Muscle layer of duodenum (tissue), 2 donors: Measurements from ENCODE around the gene ATF2.
"Not testable (repeated sequence)": the region's sequence is repeated elsewhere in the genome, so short reads cannot be mapped to it uniquely, and the experiment has no call there.

Experiments used
- H3K27ac ChIP-seq: one replicate; pipeline ENCODE4 v1.7.0; 2013; ENCODE audit warnings: mild to moderate bottlenecking, low read length
- H3K27me3 ChIP-seq: one replicate; pipeline ENCODE4 v1.7.0; 2013; ENCODE audit warnings: low read depth, mild to moderate bottlenecking, control low read depth, low read length
- H3K36me3 ChIP-seq, 2 donors: one replicate each; pipeline ENCODE4 v1.7.0; 2013; ENCODE audit warnings: low read length in 2 of 2, control low read depth in 1 of 2, mild to moderate bottlenecking in 1 of 2; ENCODE audit not compliant: insufficient read depth in 2 of 2, control insufficient read depth in 1 of 2
- H3K4me1 ChIP-seq, 2 donors: one replicate each; pipeline ENCODE4 v1.7.0; 2013; ENCODE audit warnings: low read length in 2 of 2, mild to moderate bottlenecking in 2 of 2, control low read depth in 1 of 2, moderate library complexity in 1 of 2; ENCODE audit not compliant: insufficient read depth in 2 of 2, control insufficient read depth in 1 of 2
- H3K4me3 ChIP-seq, 2 donors: one replicate each; pipeline ENCODE4 v1.7.0; 2013; ENCODE audit warnings: low read length in 2 of 2, low read depth in 1 of 2, mild to moderate bottlenecking in 1 of 2
- H3K9me3 ChIP-seq, 2 donors: one replicate each; pipeline ENCODE4 v1.7.0; 2013; ENCODE audit warnings: low read length in 2 of 2, control low read depth in 1 of 2, mild to moderate bottlenecking in 1 of 2; ENCODE audit not compliant: control insufficient read depth in 1 of 2
- donor health status: healthy.

Gene ATF2

GRCh38 chr2:175097297-175097696 lies 70.7 kb downstream of the ATF2 start:
- H3K9me3 ChIP-seq: no peaks in the 10 kb centered on the region
- no peaks in the 10 kb centered on the region for H3K27me3 ChIP-seq
- no peaks in the 10 kb centered on the region for H3K4me1 ChIP-seq
- H3K27ac ChIP-seq: no peak overlapping the region
- peaks cover 18 to 37% of the 10 kb centered on the region in 2 donors for H3K36me3 ChIP-seq
- H3K4me3 ChIP-seq: no peak overlapping the region

GRCh38 chr2:175084117-175084516 lies 83.9 kb downstream of the ATF2 start:
- H3K27ac ChIP-seq, H3K4me3 ChIP-seq, H3K4me1 ChIP-seq, H3K27me3 ChIP-seq, H3K9me3 ChIP-seq: not testable (repeated sequence)
- peaks cover 11 to 26% of the 10 kb centered on the region in 2 donors for H3K36me3 ChIP-seq

- no peaks in the 10 kb centered on the region for H3K9me3 ChIP-seq
- H3K27ac ChIP-seq: no peak overlapping the region
- no peaks in the 10 kb centered on the region for H3K4me1 ChIP-seq
- H3K27me3 ChIP-seq: no peaks in the 10 kb centered on the region
- no peak overlapping the region for H3K4me3 ChIP-seq
- peaks cover 12 to 33% of the 10 kb centered on the region in 2 donors for H3K36me3 ChIP-seq
These were observed 87.5 kb downstream of the ATF2 start for GRCh38 chr2:175080479-175080878.

GRCh38 chr2:175076272-175076671 lies 91.7 kb downstream of the ATF2 start:
- H3K27me3 ChIP-seq: no peaks in the 10 kb centered on the region
- H3K36me3 ChIP-seq: peaks cover 23 to 31% of the 10 kb centered on the region in 2 donors
- H3K4me3 ChIP-seq: no peak overlapping the region
- no peaks in the 10 kb centered on the region for H3K4me1 ChIP-seq
- H3K9me3 ChIP-seq: no peaks in the 10 kb centered on the region
- no peak overlapping the region for H3K27ac ChIP-seq

- no peak overlapping the region for H3K27ac ChIP-seq
- H3K9me3 ChIP-seq: no peaks in the 10 kb centered on the region
- H3K36me3 ChIP-seq: peaks cover 20 to 21% of the 10 kb centered on the region in 2 donors
These were observed 93.5 kb downstream of the ATF2 start for GRCh38 chr2:175074478-175074877.

GRCh38 chr2:175068534-175068933 lies 99.5 kb downstream of the ATF2 start:
- H3K27ac ChIP-seq: no peak overlapping the region
- no peaks in the 10 kb centered on the region for H3K27me3 ChIP-seq
- H3K4me1 ChIP-seq: no peaks in the 10 kb centered on the region
- H3K36me3 ChIP-seq: peaks cover 11 to 16% of the 10 kb centered on the region in 2 donors
- no peaks in the 10 kb centered on the region for H3K9me3 ChIP-seq
- no peak overlapping the region for H3K4me3 ChIP-seq

More at GRCh38 chr2:175074478-175074877, 93.5 kb downstream of the ATF2 start:
- Histone ChIP-seq H3K4me1 (no peaks in the 10 kb centered on the region), H3K27me3 (no peaks in the 10 kb centered on the region), H3K4me3 (no peak overlapping the region)

GRCh38 chr2:175066411-175066810 lies 101.6 kb downstream of the ATF2 start:
- Histone ChIP-seq H3K27ac (no peak overlapping the region), H3K27me3 (no peaks in the 10 kb centered on the region), H3K36me3 (peaks cover 8 to 13% of the 10 kb centered on the region in 2 donors), H3K4me3 (no peak overlapping the region), H3K4me1 (no peaks in the 10 kb centered on the region), H3K9me3 (no peaks in the 10 kb centered on the region)

GRCh38 chr2:175064797-175065196 lies 103.2 kb downstream of the ATF2 start:
- no peaks in the 10 kb centered on the region for H3K27me3 ChIP-seq
- no peaks in the 10 kb centered on the region for H3K9me3 ChIP-seq
- H3K36me3 ChIP-seq: peaks cover 0 to 13% of the 10 kb centered on the region in 2 donors
- H3K27ac ChIP-seq: no peak overlapping the region
- no peaks in the 10 kb centered on the region for H3K4me1 ChIP-seq
- H3K4me3 ChIP-seq: no peak overlapping the region

GRCh38 chr2:175063741-175064140 lies 104.3 kb downstream of the ATF2 start:
- Histone ChIP-seq H3K27ac (no peak overlapping the region), H3K4me1 (no peaks in the 10 kb centered on the region), H3K36me3 (peaks cover 0 to 13% of the 10 kb centered on the region in 2 donors)

GRCh38 chr2:175062787-175063585 lies 105.0 kb downstream of the ATF2 start:
- Histone ChIP-seq H3K27me3 (no peaks in the 10 kb centered on the region), H3K27ac (no peak overlapping the region), H3K4me3 (no peak overlapping the region), H3K36me3 (peaks cover 0 to 13% of the 10 kb centered on the region in 2 donors), H3K4me1 (no peaks in the 10 kb centered on the region), H3K9me3 (no peaks in the 10 kb centered on the region)

More at GRCh38 chr2:175063741-175064140, 104.3 kb downstream of the ATF2 start:
- H3K27me3 ChIP-seq: no peaks in the 10 kb centered on the region
- no peaks in the 10 kb centered on the region for H3K9me3 ChIP-seq
- H3K4me3 ChIP-seq: no peak overlapping the region

- Histone ChIP-seq H3K4me3 (no peak overlapping the region), H3K27ac (no peak overlapping the region), H3K9me3 (no peaks in the 10 kb centered on the region), H3K27me3 (no peaks in the 10 kb centered on the region), H3K4me1 (no peaks in the 10 kb centered on the region), H3K36me3 (no peaks in the 10 kb centered on the region)
These were observed 110.8 kb downstream of the ATF2 start for GRCh38 chr2:175057078-175057685.
